Stimulated activated CD8-positive, alpha-beta memory T cell treated with anti-CD3 and anti-CD28 coated beads, Interleukin-4, amount 100 ng/mL, for 1 hour (primary cell): ENCODE results near the gene PTER.

Experiments
- DNase-seq, 2 donors: peaks; one replicate each; pipeline ENCODE4 v3.0.0-alpha.2; 2020; ENCODE audit warnings: low read depth in 2 of 2, low spot score in 1 of 2

The PTER gene

DNA sequence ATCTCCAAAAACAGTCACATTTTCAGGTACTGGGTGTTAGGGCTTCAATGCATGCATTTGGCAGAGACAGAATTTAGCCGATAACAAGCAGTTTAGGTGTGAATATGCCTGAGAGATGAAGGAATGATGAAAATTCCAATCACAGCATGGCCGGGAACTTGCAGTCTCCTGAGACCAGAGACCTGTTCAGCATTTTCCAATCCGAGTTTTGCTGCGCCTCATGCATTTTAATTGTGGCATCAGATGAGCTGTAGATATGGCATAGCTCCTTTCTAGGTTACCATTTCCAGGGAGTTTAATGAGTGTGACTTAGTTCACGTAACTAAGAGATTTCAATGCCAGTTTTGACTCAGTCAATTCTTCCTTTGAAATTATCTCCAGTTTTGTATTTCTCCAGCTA is 99.3 kb downstream of the PTER start:
- DNase-seq = no peak

- no peak for DNase-seq
Measured at GRCh38 chr10:16544099-16544498, 107.3 kb downstream of the PTER start.

DNA sequence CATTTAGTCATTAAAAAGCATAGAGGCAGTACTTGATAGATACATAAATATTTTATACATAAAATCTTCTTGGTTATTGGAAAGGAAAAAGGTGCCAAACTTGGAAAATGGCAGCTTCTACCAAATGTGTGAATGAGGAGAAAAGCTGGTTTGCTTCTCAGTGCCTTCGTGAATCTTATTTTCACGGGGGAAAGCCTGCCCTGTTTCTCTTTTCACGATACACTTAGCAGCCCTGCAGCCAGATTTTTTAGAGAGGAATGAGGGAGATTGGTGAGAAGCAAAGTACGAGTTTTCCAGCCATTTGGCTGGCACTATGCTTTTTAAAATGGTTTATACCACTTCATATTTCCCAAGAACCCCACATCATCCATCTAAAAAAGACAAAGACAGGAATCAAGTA is 107.8 kb downstream of the PTER start:
- no peak for DNase-seq

DNA sequence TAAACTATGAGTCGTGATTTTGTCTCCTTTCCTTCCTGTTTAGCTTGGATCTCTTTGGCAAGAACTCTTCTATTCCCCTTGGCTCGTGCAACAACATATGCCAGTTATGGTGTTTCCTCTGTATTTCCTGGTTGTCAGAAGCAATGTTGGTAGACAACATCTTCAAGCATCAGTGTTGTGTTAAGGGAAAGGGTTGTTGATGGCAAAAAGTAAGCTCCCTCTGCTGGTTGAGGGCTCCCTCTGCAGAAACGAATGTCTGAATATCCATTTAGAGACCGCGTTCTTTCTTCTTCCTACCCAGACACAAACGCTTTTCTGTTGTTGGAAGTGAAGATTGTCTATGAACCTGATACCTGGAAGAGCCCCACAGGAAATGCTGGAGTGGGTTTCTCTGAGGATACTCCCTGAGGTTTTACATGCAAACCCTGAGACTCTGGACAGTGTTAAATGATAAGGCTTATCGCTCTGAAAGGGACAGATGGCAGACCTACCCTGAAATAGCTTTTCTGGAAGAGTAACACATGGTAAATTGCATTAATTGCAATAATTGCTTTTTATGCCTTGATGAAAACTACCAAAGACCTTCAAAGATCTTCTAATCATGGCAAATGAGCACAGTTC is 108.4 kb downstream of the PTER start:
- no peak for DNase-seq

- DNase-seq = no peak
Measured at GRCh38 chr10:16547973-16548372, 111.2 kb downstream of the PTER start.

DNA sequence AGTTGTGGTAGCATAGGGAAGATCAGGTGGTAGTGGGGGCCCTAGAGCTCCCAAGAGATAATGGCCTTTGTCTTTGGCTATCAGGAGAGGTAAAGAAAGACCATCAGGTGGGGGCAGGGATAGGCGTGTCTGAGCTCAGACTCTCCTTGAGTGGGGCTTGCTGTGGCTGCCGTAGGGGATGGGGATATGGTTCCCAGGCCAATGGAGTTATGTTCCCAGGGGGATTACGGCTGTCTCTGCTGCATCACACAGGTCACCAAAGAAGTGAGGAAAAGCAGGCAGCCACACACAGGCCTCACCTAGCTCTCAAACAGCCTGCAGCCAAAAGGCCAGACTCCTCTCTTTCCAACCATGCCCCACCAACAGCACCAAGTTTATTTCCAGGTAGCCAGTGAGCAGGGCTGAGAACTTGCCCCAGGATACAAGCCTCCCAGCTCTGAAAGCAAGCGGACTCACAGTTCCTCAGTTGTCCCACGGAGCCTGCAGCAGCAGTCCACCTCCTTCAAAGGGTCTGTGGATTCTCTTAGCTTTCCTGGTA is 122.5 kb downstream of the PTER start:
- DNase-seq = no peak

DNA sequence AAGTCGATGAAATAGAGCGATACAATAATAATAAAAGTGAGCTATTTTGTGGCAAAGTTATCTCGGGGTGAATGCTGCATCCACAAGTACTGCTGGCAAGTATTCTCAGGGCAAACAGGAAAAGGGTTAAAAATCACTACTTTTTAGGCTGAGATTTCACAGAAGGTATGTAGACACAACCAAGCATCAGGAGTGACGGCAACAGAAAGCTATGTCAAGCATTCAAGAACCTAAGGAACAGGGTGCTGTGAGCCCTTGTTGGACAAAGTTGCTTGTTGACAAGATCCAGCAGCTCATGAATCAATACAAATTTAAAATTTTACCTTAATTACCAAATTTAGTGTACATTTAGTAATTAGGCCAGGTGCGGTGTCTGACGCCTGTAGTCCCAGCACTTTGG is 126.1 kb downstream of the PTER start:
- no peak for DNase-seq
